HL-60/S4 (cell line): Measurements from ENCODE around the gene LMO7.

Experiments used
- in situ Hi-C: fragments of 300-500 bp; cut with MboI; formaldehyde crosslinking; loops from 2 replicates; pipeline ENCODE4 v1.14.3; 2022; ENCODE audit warnings: low sequenced_read_pairs

Gene LMO7

GRCh38 chr13:75647126-75647784 is 11.1 kb downstream of the LMO7 start:
- in situ Hi-C loops = no loop called here

GRCh38 chr13:75648446-75648845 is 12.3 kb downstream of the LMO7 start:
- in situ Hi-C loops = no loop called here

DNA sequence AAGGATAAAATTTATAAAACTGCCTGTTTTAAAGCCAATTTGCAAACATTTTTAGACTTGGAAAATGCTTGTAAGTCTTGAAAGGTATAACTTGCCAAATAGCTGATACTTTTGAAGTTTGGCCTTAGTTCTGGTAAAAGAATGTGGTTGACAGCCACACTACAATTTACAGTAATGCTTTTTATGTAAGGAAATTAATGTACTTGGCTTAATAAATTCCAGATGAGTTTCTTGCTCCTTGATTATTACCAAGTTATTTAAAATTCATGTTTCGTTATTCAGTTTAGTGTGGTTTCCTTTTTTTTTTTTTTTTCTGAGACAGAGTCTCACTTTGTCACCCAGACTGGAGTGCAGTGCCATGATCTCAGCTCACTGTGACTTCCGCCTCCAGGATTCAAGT is 14.9 kb downstream of the LMO7 start:
- in situ Hi-C loops = no loop called here

DNA sequence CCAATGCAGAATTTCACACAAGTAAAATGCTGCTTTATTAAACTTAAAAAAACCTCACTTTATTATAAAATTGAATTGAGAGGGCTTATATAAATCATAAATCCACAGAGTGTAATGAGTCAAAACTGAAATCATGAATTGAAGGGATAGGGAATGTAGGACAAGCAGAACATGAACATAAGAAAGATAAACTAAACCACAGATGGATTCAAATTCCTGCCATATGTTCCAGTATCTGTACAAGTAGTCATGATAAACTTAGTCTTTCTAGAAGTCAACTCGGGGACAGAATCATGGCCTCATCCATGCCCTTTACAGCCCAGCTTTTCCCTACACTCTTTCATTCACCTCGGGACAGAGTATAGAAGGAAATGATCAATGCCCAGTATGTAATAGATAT is 16.6 kb downstream of the LMO7 start:
- in situ Hi-C loops = no loop called here

DNA sequence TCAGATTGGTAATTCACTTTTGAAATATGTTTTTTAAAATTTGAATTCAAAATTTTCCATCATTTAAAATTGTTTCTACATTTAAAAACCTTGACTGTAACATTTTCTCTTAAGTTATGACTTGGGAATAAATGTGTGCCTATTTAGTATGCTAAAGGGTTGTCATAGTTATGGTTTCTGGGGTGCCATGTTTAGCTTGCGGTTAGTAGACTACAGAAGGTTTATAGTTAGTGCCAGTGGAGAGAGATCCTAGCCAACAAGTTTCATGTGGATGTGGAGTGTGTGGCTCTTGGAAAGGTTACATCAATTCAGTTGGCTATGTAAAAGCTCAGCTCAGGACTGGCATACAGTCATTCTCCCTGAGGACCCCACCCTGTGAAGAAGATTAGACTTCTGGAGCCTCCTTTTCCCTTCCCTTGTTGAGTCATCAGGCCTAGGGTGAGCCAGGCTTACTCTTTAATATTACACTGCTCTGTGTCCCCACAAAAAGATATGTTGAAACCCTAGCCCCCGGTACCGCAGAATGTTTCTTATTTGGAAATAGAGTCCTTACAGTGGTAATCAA is 20.4 kb downstream of the LMO7 start:
- in situ Hi-C loops = no loop called here

- in situ Hi-C loops = no loop called here
Measured at GRCh38 chr13:75657111-75657510, 21.0 kb downstream of the LMO7 start.

- in situ Hi-C loops = no loop called here
Measured at GRCh38 chr13:75660694-75661093, 24.6 kb downstream of the LMO7 start.

- in situ Hi-C loops = no loop called here
Measured at GRCh38 chr13:75661443-75661842, 25.3 kb downstream of the LMO7 start.

- in situ Hi-C loops = no loop called here
Measured at GRCh38 chr13:75666646-75667351, 30.7 kb downstream of the LMO7 start.

DNA sequence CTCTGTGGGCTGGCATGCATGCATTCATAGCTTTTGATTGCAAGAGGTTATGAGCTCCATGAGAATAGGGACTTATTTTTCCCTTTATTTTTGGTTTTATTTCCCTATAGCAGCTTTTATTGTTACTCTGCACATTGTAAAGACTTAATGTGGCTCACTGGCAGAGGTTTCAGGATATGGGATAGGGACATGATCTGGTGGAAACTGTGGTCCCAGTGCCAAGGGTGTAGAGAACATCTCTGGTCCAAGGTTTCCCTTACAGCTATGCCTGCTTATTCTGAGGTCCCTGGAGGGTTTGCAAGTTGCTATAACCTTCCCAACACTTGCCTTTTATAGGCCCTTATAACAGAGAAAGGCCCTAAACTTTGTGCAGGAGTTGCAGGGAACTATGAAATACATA is 33.6 kb downstream of the LMO7 start:
- in situ Hi-C loops = no loop called here

GRCh38 chr13:75670496-75670895 is 34.4 kb downstream of the LMO7 start:
- in situ Hi-C loops = no loop called here

DNA sequence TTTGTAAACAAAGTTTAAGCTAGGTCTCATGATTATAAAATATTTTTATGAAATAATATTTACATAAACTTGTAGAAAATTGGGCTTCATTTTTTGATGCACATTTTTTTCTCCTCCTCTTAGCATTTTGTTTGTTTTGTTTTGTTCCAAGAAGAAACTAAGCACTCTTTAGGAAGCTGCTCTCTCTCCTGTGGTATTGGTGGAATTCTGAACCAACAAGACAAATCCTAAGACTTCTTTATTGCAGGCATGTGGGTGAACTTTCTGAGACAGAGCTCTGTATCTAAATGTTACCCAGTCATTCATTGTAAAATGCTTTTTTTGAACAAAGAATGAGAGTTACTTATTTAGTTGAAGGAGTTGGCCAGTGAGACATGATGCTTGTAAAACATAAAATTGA is 39.3 kb downstream of the LMO7 start:
- in situ Hi-C loops = loop anchor here (25.0 kb wide), 2 partner anchors 187 to 787 kb away; no protein-coding TSS in a partner anchor

DNA sequence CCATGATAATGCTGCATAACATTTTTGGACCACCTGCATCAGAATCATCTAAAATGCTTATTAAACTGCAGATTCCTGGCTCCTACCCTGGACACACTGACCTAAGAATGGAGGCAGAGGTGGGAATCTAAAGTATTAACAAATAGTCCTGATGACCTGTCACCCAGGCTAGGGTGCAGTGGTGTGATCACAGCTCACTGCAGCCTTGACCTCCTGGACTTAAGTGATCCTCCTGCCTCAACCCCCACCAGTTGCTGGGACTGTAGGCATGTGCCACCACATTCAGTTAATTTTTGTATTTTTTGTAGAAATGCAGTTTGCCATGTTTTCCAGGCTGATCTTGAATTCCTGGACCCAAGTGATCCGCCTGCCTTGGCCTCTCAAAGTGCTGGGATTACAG is 43.3 kb downstream of the LMO7 start:
- in situ Hi-C loops = loop anchor here (25.0 kb wide), 2 partner anchors 183 to 783 kb away; no protein-coding TSS in a partner anchor

DNA sequence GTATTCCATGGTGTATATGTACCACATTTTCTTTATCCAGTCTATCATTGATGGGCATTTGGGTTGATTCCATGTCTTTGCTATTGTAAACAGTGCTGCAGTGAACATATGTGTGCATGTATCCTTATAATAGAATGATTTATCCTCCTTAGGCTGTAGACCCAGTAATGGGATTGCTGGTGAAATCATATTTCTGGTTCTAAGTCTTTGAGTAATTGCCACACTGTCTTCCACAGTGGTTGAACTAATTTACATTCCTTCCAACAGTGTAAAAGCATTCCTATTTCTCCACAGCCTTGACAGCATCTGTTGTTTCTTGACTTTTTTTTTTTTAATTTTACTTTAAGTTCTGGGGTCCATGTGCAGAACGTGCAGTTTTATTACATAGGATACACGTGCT is 44.1 kb downstream of the LMO7 start:
- in situ Hi-C loops = loop anchor here (25.0 kb wide), 2 partner anchors 182 to 782 kb away; no protein-coding TSS in a partner anchor

DNA sequence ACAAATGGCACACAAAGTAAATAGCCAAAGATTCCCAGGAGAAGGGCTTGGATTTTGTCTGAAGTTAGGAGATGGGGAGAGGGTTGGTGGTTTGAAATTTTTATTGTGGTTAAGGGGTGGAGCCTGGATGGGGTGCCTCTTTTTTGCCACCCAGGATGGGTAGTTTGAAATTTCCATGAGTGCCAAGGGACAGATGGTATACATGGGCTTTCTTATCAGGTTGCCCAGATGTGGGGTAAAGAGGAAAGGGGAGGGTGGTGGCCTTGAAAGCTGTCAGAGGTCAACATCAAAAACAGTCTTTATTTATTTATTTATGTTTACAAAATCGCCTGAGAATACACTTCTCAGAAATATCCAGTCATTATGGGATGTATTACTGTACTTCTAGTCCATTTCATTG is 46.2 kb downstream of the LMO7 start:
- in situ Hi-C loops = loop anchor here (25.0 kb wide), 2 partner anchors 180 to 780 kb away; no protein-coding TSS in a partner anchor

DNA sequence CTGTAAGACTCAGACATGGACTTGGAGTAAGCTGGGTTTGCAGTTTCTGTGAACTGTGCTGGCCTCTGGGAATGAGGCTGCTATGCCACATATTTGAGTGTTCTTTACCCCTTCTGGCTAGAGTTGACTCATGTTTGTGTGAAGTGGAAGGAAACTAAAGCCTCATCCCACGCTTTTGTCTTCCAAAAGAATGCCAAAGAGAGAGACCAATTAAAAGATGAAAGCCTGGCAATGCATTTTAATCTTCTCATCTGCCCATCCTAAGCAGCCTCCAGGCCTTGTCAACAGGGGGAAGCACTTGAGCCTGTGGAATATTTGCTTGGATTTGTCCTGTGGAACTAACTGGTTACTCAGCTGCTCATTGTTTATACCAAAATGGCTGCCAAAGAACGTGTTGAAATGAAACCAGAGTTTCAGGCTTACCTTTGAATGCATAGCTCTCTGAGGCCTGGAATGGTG is 49.1 kb downstream of the LMO7 start:
- in situ Hi-C loops = loop anchor here (25.0 kb wide), 2 partner anchors 177 to 777 kb away; no protein-coding TSS in a partner anchor

DNA sequence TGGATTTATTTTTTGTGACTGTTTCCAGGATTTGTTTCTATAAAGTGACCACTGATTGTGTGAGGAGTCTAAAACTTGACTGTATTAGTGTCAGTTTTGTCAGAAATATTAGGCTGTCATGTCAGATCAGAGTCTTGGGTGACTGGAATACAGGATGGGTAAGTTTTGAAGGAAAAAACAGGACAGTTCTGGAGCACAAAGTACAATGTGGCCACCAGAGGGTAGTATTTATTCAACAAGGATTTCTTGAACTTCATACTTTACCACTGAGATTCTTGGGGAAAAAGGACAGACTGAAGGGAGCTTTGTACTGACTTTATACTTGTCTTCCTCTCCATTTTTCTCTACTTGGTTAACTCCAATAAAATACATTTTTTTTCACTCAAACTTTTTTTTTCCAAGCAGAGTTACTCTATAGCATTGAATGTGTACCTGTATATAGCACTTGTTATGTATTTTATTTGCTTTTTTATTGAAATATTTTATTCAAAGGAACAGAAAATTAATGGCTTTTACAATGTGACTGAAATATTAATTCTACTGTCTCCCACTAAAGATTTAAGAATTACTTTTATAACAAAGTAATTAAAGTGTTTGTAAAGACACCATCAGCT is 51.1 kb downstream of the LMO7 start:
- in situ Hi-C loops = loop anchor here (25.0 kb wide), 2 partner anchors 175 to 775 kb away; no protein-coding TSS in a partner anchor

GRCh38 chr13:75689686-75690085 is 53.6 kb downstream of the LMO7 start:
- in situ Hi-C loops = loop anchor here (10.0 to 25.0 kb wide), 3 partner anchors 173 to 1215 kb away; no protein-coding TSS in a partner anchor

DNA sequence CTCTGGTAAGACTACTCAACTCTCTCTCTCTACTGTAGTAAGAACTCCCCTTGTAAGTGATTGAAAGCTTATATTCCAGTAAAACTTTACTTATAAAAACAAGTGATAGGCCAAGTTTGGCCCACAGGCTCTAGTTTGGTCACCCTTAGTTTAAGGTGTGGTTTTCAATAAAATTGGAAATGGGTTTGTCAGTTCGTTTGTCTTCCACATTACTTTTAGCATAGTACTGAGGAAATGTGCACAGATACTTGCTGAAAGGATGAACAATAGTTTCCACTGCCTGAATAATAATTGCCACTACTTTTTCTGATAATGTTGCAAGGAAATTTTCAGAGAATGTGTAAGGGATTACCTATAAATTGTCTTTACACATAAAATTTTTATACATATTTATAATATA is 54.5 kb downstream of the LMO7 start:
- in situ Hi-C loops = loop anchor here (10.0 to 25.0 kb wide), 3 partner anchors 172 to 1214 kb away; no protein-coding TSS in a partner anchor

DNA sequence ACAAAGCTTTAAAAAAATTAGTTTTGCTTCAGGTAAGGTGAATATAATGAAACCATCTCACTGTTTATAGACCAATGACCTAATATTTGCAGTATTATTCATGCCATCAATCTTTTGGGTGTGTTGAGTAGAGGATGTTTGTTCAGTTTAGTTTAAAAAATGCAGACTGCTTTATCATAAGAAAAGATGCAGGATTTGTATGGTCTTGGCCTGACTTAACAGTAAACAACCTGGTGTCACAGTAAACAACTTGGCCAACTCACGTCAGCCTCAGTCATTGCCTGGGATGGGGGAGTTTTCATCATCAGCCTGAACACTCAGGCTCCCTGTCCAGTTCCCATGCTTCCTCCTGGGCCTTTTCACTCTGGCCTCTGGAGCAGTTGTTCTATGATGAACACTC is 55.1 kb downstream of the LMO7 start:
- in situ Hi-C loops = loop anchor here (10.0 to 25.0 kb wide), 3 partner anchors 171 to 1214 kb away; no protein-coding TSS in a partner anchor

DNA sequence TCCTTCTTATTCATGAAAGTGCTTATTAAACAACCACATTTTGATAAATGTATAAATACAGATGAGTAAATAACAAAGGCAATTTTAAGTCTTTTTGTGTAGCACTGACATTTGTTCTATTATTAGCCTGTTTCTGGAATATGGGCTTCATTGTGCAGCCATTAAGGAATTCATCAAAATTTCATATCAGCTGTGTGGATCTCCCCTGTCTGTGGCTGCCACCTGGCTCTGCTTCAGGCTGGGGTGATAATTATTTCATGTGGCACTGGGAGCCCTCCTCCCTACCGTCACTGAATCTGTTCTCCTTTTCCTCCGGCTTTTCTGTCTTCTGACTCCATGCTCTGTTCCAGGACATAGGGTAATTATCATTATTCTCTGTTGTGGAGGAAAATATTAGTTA is 57.1 kb downstream of the LMO7 start:
- in situ Hi-C loops = loop anchor here (10.0 to 25.0 kb wide), 3 partner anchors 169 to 1212 kb away; no protein-coding TSS in a partner anchor
